ENCODE results near the gene LYSET. TPM values are rescaled to one million over a fixed set of nuclear protein-coding genes. Genes with fewer than 3 reads are reported as not detected.

Gene LYSET
- total RNA-seq, 4 donors from 2014 or later = 6.6 to 11.5 (median 7.1) TPM

- no peaks in the 10 kb centered on the region for H3K9me3 ChIP-seq
- H3K27ac ChIP-seq = no peak overlapping the region
- H3K4me1 ChIP-seq = peaks cover 4% of the 10 kb centered on the region
- DNase-seq (ENCODE audit: low spot score in 2 of 2) = no peak
- TF ChIP-seq POLR2A (IDR thresholded peaks at IDR 0.05) (no peak), POLR2AphosphoS5 (IDR thresholded peaks at IDR 0.05) (no peak), EP300 (IDR thresholded peaks at IDR 0.05) (no peak), CTCF (IDR thresholded peaks at IDR 0.05) (no peak)
- 89% methylated on average over 11 of the region's 13 CpGs for WGBS
- H3K27me3 ChIP-seq = no peaks in the 10 kb centered on the region
- H3K4me3 ChIP-seq = no peak overlapping the region
- no peaks in the 10 kb centered on the region for H3K36me3 ChIP-seq
Measured at GRCh38 chr14:93142854-93143652, 42.1 kb upstream of the LYSET start.

DNA sequence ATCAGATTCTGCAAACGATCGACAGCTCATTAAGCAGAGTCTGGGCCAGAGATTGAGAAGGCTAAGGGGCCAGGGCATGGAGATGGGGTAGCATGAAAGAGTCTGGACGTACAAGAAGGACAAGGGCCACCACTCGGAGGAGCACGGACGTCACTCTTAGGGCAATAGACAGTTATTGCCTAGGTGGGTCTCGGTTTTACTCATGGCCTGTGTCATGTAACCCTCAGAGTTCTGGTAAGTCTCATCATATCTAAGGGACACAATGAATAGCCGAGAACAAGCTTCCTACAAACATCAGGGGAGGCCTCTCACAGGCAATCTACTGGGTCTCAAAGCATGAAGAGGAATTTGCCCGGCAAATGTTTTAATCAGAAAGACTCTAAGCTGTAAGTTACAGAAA, 39.0 kb upstream of the LYSET start:
- WGBS = 81% methylated on average over 9 of the region's 9 CpGs
- DNase-seq (ENCODE audit: low spot score in 2 of 2) = no peak
- no peak overlapping the region for H3K4me3 ChIP-seq
- H3K4me1 ChIP-seq = peaks cover 8% of the 10 kb centered on the region
- no peaks in the 10 kb centered on the region for H3K27me3 ChIP-seq
- H3K9me3 ChIP-seq = no peaks in the 10 kb centered on the region
- TF ChIP-seq POLR2A (IDR thresholded peaks at IDR 0.05) (no peak), CTCF (IDR thresholded peaks at IDR 0.05) (no peak), EP300 (IDR thresholded peaks at IDR 0.05) (no peak), POLR2AphosphoS5 (IDR thresholded peaks at IDR 0.05) (no peak)
- H3K36me3 ChIP-seq = no peaks in the 10 kb centered on the region
- H3K27ac ChIP-seq = no peak overlapping the region

DNA sequence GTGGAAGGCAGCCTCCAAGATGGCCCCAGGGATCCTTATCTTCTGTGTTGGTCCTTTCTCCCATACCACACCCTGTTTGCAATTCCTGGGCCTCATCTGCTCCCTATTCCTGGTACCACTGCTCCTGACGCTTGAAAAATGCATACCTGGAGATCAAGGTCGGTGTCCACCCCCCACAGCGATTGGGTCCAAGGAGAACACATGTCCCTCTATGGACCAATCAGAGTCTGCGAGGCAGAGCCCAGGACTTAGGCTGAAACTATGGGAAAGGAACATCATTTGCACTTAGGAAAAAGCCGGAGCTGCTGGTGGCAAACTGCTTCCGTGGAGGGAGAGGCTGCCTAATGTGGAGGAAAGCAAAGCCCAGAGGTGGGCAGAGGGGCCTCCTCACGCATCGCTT, 36.1 kb upstream of the LYSET start:
- TF ChIP-seq POLR2AphosphoS5 (IDR thresholded peaks at IDR 0.05) (no peak), EP300 (IDR thresholded peaks at IDR 0.05) (no peak), POLR2A (IDR thresholded peaks at IDR 0.05) (no peak), CTCF (IDR thresholded peaks at IDR 0.05) (no peak)

GRCh38 chr14:93150227-93151208, 34.6 kb upstream of the LYSET start:
- 31% methylated on average over 16 of the region's 16 CpGs for WGBS
- Histone ChIP-seq H3K4me1 (peaks cover 8% of the 10 kb centered on the region), H3K36me3 (no peaks in the 10 kb centered on the region), H3K27ac (no peak overlapping the region), H3K4me3 (no peak overlapping the region), H3K27me3 (no peaks in the 10 kb centered on the region), H3K9me3 (no peaks in the 10 kb centered on the region)
- DNase-seq (ENCODE audit: low spot score in 2 of 2) = no peak
- no peak for TF ChIP-seq POLR2AphosphoS5 (IDR thresholded peaks at IDR 0.05)
- TF ChIP-seq CTCF (IDR thresholded peaks at IDR 0.05) = no peak
- no peak for TF ChIP-seq EP300 (IDR thresholded peaks at IDR 0.05)

More for the DNA sequence above, 36.1 kb upstream of the LYSET start:
- Histone ChIP-seq H3K9me3 (no peaks in the 10 kb centered on the region), H3K36me3 (no peaks in the 10 kb centered on the region), H3K4me3 (no peak overlapping the region), H3K4me1 (peaks cover 8% of the 10 kb centered on the region), H3K27ac (no peak overlapping the region), H3K27me3 (no peaks in the 10 kb centered on the region)
- 95% methylated on average over 8 of the region's 8 CpGs for WGBS
- DNase-seq (ENCODE audit: low spot score in 2 of 2) = no peak

DNA sequence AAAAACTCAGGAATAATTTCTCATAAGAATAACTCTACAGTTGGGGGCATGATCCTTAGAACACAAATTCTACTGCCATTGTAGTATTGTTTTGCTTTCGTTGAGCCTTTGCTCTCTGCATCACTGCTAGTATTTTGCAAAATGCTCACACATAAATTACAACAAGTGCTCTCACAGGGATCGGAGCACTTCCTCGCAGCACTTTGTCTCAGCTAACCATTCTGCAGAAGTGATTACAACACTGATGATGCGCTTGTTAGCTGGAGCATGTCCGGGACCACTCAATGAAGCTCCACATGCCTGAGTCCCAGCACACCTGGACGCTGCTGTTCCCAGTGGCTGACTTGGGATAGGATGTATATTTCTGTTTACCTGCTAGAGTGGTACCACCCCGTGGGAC, 32.0 kb upstream of the LYSET start:
- no peak overlapping the region for H3K4me3 ChIP-seq
- no peaks in the 10 kb centered on the region for H3K9me3 ChIP-seq
- TF ChIP-seq CTCF (IDR thresholded peaks at IDR 0.05) (no peak), POLR2AphosphoS5 (IDR thresholded peaks at IDR 0.05) (no peak), POLR2A (IDR thresholded peaks at IDR 0.05) (no peak), EP300 (IDR thresholded peaks at IDR 0.05) (no peak)
- H3K36me3 ChIP-seq = no peaks in the 10 kb centered on the region
- no peak for DNase-seq (ENCODE audit: low spot score in 2 of 2)
- H3K27me3 ChIP-seq = no peaks in the 10 kb centered on the region
- H3K4me1 ChIP-seq = peaks cover 8% of the 10 kb centered on the region
- no peak overlapping the region for H3K27ac ChIP-seq
- WGBS = 80% methylated on average over 7 of the region's 7 CpGs
